ENCODE measurements around the gene RAMP3.
"Not testable (repeated sequence)": the region's sequence is repeated elsewhere in the genome, so short reads cannot be mapped to it uniquely, and the experiment has no call there.

RAMP3 gene

GRCh38 chr7:45157653-45158401, at the start of gene RAMP3:
TSS of gene RAMP3 (plus strand) at chr7:45157791. CDS start at chr7:45157829, 38 bp downstream.
- DNase-seq = no peak

- no peak for DNase-seq
These were observed 48.7 kb upstream of the RAMP3 start for GRCh38 chr7:45108863-45109262.

GRCh38 chr7:45111298-45112223, 46.0 kb upstream of the RAMP3 start, which contains the start of gene TBRG4:
TSS of gene TBRG4 (minus strand) at chr7:45111697. CDS start at chr7:45109237, 2,460 bp downstream.
- DNase-seq = peak; percentile 96

- no peak for DNase-seq
These were observed 44.9 kb upstream of the RAMP3 start for GRCh38 chr7:45112648-45113047.

GRCh38 chr7:45114257-45114656, 43.3 kb upstream of the RAMP3 start:
- DNase-seq = not testable (repeated sequence)

GRCh38 chr7:45114926-45115325, 42.7 kb upstream of the RAMP3 start:
- no peak for DNase-seq

- DNase-seq = no peak
These were observed 41.5 kb upstream of the RAMP3 start for GRCh38 chr7:45116048-45116447.

GRCh38 chr7:45117582-45117981, 40.0 kb upstream of the RAMP3 start:
- DNase-seq = no peak

GRCh38 chr7:45118292-45118691, 39.3 kb upstream of the RAMP3 start:
- DNase-seq = no peak

- no peak for DNase-seq
These were observed 38.7 kb upstream of the RAMP3 start for GRCh38 chr7:45118889-45119331.

- no peak for DNase-seq
These were observed 38.0 kb upstream of the RAMP3 start for GRCh38 chr7:45119550-45119949.

- no peak for DNase-seq
These were observed 34.4 kb upstream of the RAMP3 start for GRCh38 chr7:45122975-45123860.

GRCh38 chr7:45123913-45124710, 33.5 kb upstream of the RAMP3 start:
- DNase-seq = no peak

GRCh38 chr7:45125193-45125904, 32.2 kb upstream of the RAMP3 start:
- no peak for DNase-seq

- DNase-seq = no peak
These were observed 31.4 kb upstream of the RAMP3 start for GRCh38 chr7:45126201-45126600.

- DNase-seq = no peak
These were observed 30.7 kb upstream of the RAMP3 start for GRCh38 chr7:45126920-45127319.

GRCh38 chr7:45129181-45129800, 28.3 kb upstream of the RAMP3 start:
- DNase-seq = no peak

- no peak for DNase-seq
These were observed 27.7 kb upstream of the RAMP3 start for GRCh38 chr7:45129906-45130305.

GRCh38 chr7:45130910-45131309, 26.7 kb upstream of the RAMP3 start:
- no peak for DNase-seq

GRCh38 chr7:45131891-45132290, 25.7 kb upstream of the RAMP3 start:
- no peak for DNase-seq
